SK-N-SH (cell line): Measurements from ENCODE around the gene PIP5K1C.

ENCODE experiments used
- CHD2 ChIP-seq: fragments of 150-350 bp; IDR thresholded peaks from 2 replicates; pipeline ENCODE4 v1.6.1; 2018; ENCODE audit warnings: low read length; ENCODE audit not compliant: partially characterized antibody
- CTCF ChIP-seq: fragments of 200-600 bp; sonication (generic); IDR thresholded peaks from 2 replicates; pipeline ENCODE4 v1.6.1; 2017; ENCODE audit warnings: antibody characterized with exemption, mild to moderate bottlenecking, moderate library complexity
- EP300 ChIP-seq, 2 experiments: IDR thresholded peaks; 2 replicates each; pipeline versions ENCODE4 v1.4.0 to v1.6.1; 2012; ENCODE audit warnings: borderline replicate concordance in 1 of 2, low read depth in 1 of 2, low read length in 1 of 2
- EZH2phosphoT487 ChIP-seq: fragments of 200-600 bp; sonication (generic); IDR thresholded peaks from 2 replicates; pipeline ENCODE4 v1.6.1; 2017; ENCODE audit warnings: low read depth, mixed run types, mild to moderate bottlenecking, antibody characterized with exemption, moderate library complexity, borderline replicate concordance
- FOSL2 ChIP-seq: IDR thresholded peaks from 2 replicates; pipeline ENCODE4 v1.4.0; 2012; ENCODE audit warnings: low read depth, mild to moderate bottlenecking, moderate library complexity, borderline replicate concordance
- GABPA ChIP-seq: IDR thresholded peaks from 2 replicates; pipeline ENCODE4 v1.4.0; 2012; ENCODE audit warnings: low read depth, mild to moderate bottlenecking
- NFIC ChIP-seq: IDR thresholded peaks from 2 replicates; pipeline ENCODE4 v1.4.0; 2012; ENCODE audit warnings: borderline replicate concordance
- RFX5 ChIP-seq: IDR thresholded peaks from 2 replicates; pipeline ENCODE4 v1.6.1; 2012; ENCODE audit warnings: mild to moderate bottlenecking, improper control_type of control experiment, low read length
- SMC3 ChIP-seq: IDR thresholded peaks from 2 replicates; pipeline ENCODE4 v1.6.1; 2012; ENCODE audit warnings: low read depth, low read length, improper control_type of control experiment
- TAF1 ChIP-seq: IDR thresholded peaks from 2 replicates; pipeline ENCODE4 v1.6.1; 2012; ENCODE audit warnings: low read depth, mild to moderate bottlenecking, low read length, moderate library complexity, borderline replicate concordance
- TCF12 ChIP-seq: IDR thresholded peaks from 2 replicates; pipeline ENCODE4 v1.4.0; 2012
- YY1 ChIP-seq: IDR thresholded peaks from 2 replicates; pipeline ENCODE4 v1.4.0; 2012; ENCODE audit warnings: low read depth, mild to moderate bottlenecking
- TF ChIP-seq, protein P1 (sequence below): fragments of 150-350 bp; IDR thresholded peaks from 2 replicates; pipeline ENCODE4 v1.6.1; 2017; ENCODE audit warnings: antibody characterized with exemption, low read length, low read depth, borderline replicate concordance

- TF ChIP-seq CTCF (no peak), CHD2 (no peak), TCF12 (no peak), EP300 (IDR thresholded peaks at IDR 0.05; ENCODE audit: borderline replicate concordance in 1 of 2, low read depth in 1 of 2, low read length in 1 of 2) (no peak), YY1 (no peak), TAF1 (no peak), GABPA (no peak), FOSL2 (no peak), EZH2phosphoT487 (no peak), NFIC (no peak), RFX5 (no peak), SMC3 (no peak)
- TF ChIP-seq, protein P1, sequence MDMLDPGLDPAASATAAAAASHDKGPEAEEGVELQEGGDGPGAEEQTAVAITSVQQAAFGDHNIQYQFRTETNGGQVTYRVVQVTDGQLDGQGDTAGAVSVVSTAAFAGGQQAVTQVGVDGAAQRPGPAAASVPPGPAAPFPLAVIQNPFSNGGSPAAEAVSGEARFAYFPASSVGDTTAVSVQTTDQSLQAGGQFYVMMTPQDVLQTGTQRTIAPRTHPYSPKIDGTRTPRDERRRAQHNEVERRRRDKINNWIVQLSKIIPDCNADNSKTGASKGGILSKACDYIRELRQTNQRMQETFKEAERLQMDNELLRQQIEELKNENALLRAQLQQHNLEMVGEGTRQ: no peak
Measured at GRCh38 chr19:3730457-3730958, 30.2 kb upstream of the PIP5K1C start.
